K562 (cell line): ENCODE results near the gene MDM1. TPM values are rescaled to one million over a fixed set of nuclear protein-coding genes. Genes with fewer than 3 reads are reported as not detected.
A peak's percentile ranks its signal among the peaks of the same experiment; 100 is the strongest.

Source experiments
- ARID4B ChIP-seq: sonication (generic); formaldehyde crosslinking; IDR thresholded peaks from 2 replicates; pipeline ENCODE4 v1.8.0; 2022; ENCODE audit warnings: mild to moderate bottlenecking, missing genetic modification reagents
- BMI1 ChIP-seq: fragments of 150-350 bp; IDR thresholded peaks from 2 replicates; pipeline ENCODE4 v1.6.1; 2014; ENCODE audit warnings: low read length
- CEBPG ChIP-seq, 3 experiments: fragments of 200-800 bp in 1 of 3; sonication (Bioruptor generic) in 1 of 3; sonication (generic) in 1 of 3; formaldehyde crosslinking in 1 of 3; IDR thresholded peaks in 2 of 3; conservative IDR thresholded peaks in 1 of 3; 2 replicates each; pipeline versions ENCODE4 v1.6.1 to v1.8.0; 2016 to 2022; ENCODE audit warnings: missing compliant biosample characterization in 2 of 3, missing genetic modification characterization in 2 of 3, mild to moderate bottlenecking in 1 of 3, missing genetic modification reagents in 1 of 3
- GATAD2A ChIP-seq: fragments of 450-650 bp; IDR thresholded peaks from 2 replicates; pipeline ENCODE4 v1.6.1; 2017
- GTF2E2 ChIP-seq: fragments of 200-800 bp; sonication (Bioruptor generic); IDR thresholded peaks from 2 replicates; pipeline ENCODE4 v1.6.1; 2016; ENCODE audit warnings: missing genetic modification characterization, missing compliant biosample characterization
- HINFP ChIP-seq: fragments of 450-650 bp; conservative IDR thresholded peaks from 2 replicates; pipeline ENCODE4 v1.6.1; 2016; ENCODE audit warnings: missing genetic modification characterization, low read depth, mild to moderate bottlenecking, control low read depth, missing compliant biosample characterization
- MTA1 ChIP-seq: fragments of 450-650 bp; IDR thresholded peaks from 2 replicates; pipeline ENCODE4 v1.6.1; 2017; ENCODE audit warnings: borderline replicate concordance
- NFIC ChIP-seq: fragments of 450-650 bp; IDR thresholded peaks from 2 replicates; pipeline ENCODE4 v1.6.1; 2017; ENCODE audit warnings: mild to moderate bottlenecking, inconsistent platforms
- NUFIP1 ChIP-seq: fragments of 450-650 bp; IDR thresholded peaks from 2 replicates; pipeline ENCODE4 v1.6.1; 2018; ENCODE audit not compliant: partially characterized antibody
- PHTF2 ChIP-seq: fragments of 250-450 bp; sonication (Bioruptor Pico); IDR thresholded peaks from 2 replicates; pipeline ENCODE4 v1.5.0; 2021; ENCODE audit warnings: mild to moderate bottlenecking
- TBP ChIP-seq: optimal IDR thresholded peaks from 2 replicates; pipeline ENCODE3; 2011; ENCODE audit warnings: low read depth, low read length, improper control_type of control experiment
- THRB ChIP-seq: fragments of 450-650 bp; formaldehyde crosslinking; conservative IDR thresholded peaks from 2 replicates; pipeline ENCODE4 v1.4.0; 2022; ENCODE audit warnings: mild to moderate bottlenecking, missing genetic modification characterization
- TOE1 ChIP-seq, 2 experiments: fragments of 450-650 bp in 1 of 2; sonication (generic) in 1 of 2; formaldehyde crosslinking in 1 of 2; IDR thresholded peaks; 2 replicates each; pipeline versions ENCODE4 v1.7.1 to v1.8.0; 2016 to 2022; ENCODE audit warnings: borderline replicate concordance in 2 of 2, mild to moderate bottlenecking in 2 of 2, antibody characterized with exemption in 1 of 2, inconsistent platforms in 1 of 2, low read depth in 1 of 2, missing genetic modification reagents in 1 of 2, moderate library complexity in 1 of 2
- ZFP36 ChIP-seq: fragments of 150-350 bp; IDR thresholded peaks from 2 replicates; pipeline ENCODE4 v1.6.1; 2018; ENCODE audit warnings: low read length, low read depth; ENCODE audit not compliant: partially characterized antibody
- ZFPM2 ChIP-seq: fragments of 250-450 bp; sonication (Bioruptor Pico); IDR thresholded peaks from 2 replicates; pipeline ENCODE4 v1.5.1; 2022; ENCODE audit warnings: mild to moderate bottlenecking
- ZNF444 ChIP-seq: fragments of 250-450 bp; sonication (Bioruptor Pico); IDR thresholded peaks from 2 replicates; pipeline ENCODE4 v1.4.0; 2020; ENCODE audit warnings: mild to moderate bottlenecking, moderate library complexity
- ZNF561 ChIP-seq: fragments of 450-650 bp; formaldehyde crosslinking; conservative IDR thresholded peaks from 2 replicates; pipeline ENCODE4 v1.4.0; 2020; ENCODE audit warnings: mild to moderate bottlenecking, moderate library complexity
- polyA plus RNA-seq, 8 experiments: library from polyadenylated mRNA; depleted of rRNA in 4 of 8; stranded (reverse) in 5 of 8; unstranded in 3 of 8; fragments of >200 nt; fragmentation: Nextera tagmentation in 2 of 8; fragmentation: Illumina TruSeq in 1 of 8; extraction: Ambion mirVana in 2 of 8; extraction: Trizol in 1 of 8; gene quantifications; 2 replicates each; pipeline versions ENCODE4 v1.2.1 to v1.2.3, GENCODE V29; 2011 to 2014; ENCODE audit warnings: inconsistent platforms in 1 of 8, missing spikeins in 1 of 8
- total RNA-seq, 7 experiments: library from RNA; depleted of rRNA in 6 of 7; stranded (reverse); fragments of >200 nt in 6 of 7; fragmentation: Illumina TruSeq in 2 of 7; extraction: Trizol in 2 of 7; gene quantifications; 2 replicates each; pipeline versions ENCODE4 v1.2.1 to v1.2.3, GENCODE V29; 2011 to 2021; ENCODE audit warnings: low replicate concordance in 1 of 7
- TF ChIP-seq, protein P1 (sequence below): fragments of 250-450 bp; sonication (Bioruptor Pico); IDR thresholded peaks from 2 replicates; pipeline ENCODE4 v1.8.0; 2022; ENCODE audit warnings: moderate library complexity, mild to moderate bottlenecking, inconsistent platforms
- TF ChIP-seq, protein P2 (sequence below): fragments of 450-650 bp; formaldehyde crosslinking; IDR thresholded peaks from 2 replicates; pipeline ENCODE4 v1.4.0; 2022; ENCODE audit warnings: missing genetic modification characterization

Gene MDM1
- total and polyA plus RNA-seq, 9 of the 15 experiments (the other 6 are each of a cell fraction or from before 2014, with no cell fraction given) = 7.5 to 16.8 (median 13.1) TPM

GRCh38 chr12:68370006-68370590, 37.9 kb upstream of the MDM1 start (continued):
- TF ChIP-seq, protein P1, sequence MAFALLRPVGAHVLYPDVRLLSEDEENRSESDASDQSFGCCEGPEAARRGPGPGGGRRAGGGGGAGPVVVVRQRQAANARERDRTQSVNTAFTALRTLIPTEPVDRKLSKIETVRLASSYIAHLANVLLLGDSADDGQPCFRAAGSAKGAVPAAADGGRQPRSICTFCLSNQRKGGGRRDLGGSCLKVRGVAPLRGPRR (CRISPR knock-in tag) = no peak
- TF ChIP-seq GATAD2A = no peak
- TF ChIP-seq ZNF444 (CRISPR knock-in tag) = no peak
- TF ChIP-seq, protein P2, sequence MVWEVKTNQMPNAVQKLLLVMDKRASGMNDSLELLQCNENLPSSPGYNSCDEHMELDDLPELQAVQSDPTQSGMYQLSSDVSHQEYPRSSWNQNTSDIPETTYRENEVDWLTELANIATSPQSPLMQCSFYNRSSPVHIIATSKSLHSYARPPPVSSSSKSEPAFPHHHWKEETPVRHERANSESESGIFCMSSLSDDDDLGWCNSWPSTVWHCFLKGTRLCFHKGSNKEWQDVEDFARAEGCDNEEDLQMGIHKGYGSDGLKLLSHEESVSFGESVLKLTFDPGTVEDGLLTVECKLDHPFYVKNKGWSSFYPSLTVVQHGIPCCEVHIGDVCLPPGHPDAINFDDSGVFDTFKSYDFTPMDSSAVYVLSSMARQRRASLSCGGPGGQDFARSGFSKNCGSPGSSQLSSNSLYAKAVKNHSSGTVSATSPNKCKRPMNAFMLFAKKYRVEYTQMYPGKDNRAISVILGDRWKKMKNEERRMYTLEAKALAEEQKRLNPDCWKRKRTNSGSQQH = no peak
- TF ChIP-seq TBP = no peak
- TF ChIP-seq THRB = no peak
- no peak for TF ChIP-seq PHTF2 (CRISPR knock-in tag)
- no peak for TF ChIP-seq ZFP36
- TF ChIP-seq BMI1 = no peak
- TF ChIP-seq ARID4B (CRISPR knock-in tag) = no peak
- no peak for TF ChIP-seq ZNF561 (CRISPR knock-in tag)
- no peak for TF ChIP-seq HINFP (tag)
- TF ChIP-seq ZFPM2 (CRISPR knock-in tag) = no peak
- peak; percentile 32; the same call in 1 of the 2 replicates for TF ChIP-seq NFIC
- no peak for TF ChIP-seq TOE1 (IDR thresholded peaks at IDR 0.05; ENCODE audit: borderline replicate concordance)
- no peak for TF ChIP-seq TOE1 (CRISPR knock-in tag; IDR thresholded peaks at IDR 0.05; ENCODE audit: borderline replicate concordance, low read depth)
- TF ChIP-seq MTA1 = no peak
- no peak for TF ChIP-seq NUFIP1
- no peak for TF ChIP-seq CEBPG (CRISPR knock-in tag; IDR thresholded peaks at IDR 0.05)
- no peak for TF ChIP-seq CEBPG (tag; conservative IDR thresholded peaks at IDR 0.05 in 1 of 2, IDR thresholded peaks at IDR 0.05 in 1 of 2)
- TF ChIP-seq GTF2E2 (tag) = no peak; the same call in 1 of the 2 replicates
